Stimulated activated naive CD8-positive, alpha-beta T cell treated with anti-CD3 and anti-CD28 coated beads, Interleukin-15, amount 100 ng/mL, for 72 hours (primary cell): ENCODE data around the gene GLCCI1.
A peak's percentile ranks its signal among the peaks of the same experiment; 100 is the strongest.

ENCODE experiments used
- ATAC-seq: fragments of 150-1000 bp; cut with Tn5 transposase; 2 replicates; pipeline ENCODE4 v1.10.0; 2021; ENCODE audit warnings: mild to moderate bottlenecking, moderate library complexity
- DNase-seq, 2 donors: peaks; one replicate each; pipeline ENCODE4 v3.0.0; 2021 to 2022
- H3K27ac Mint-ChIP-seq, 2 donors: one replicate each; pipeline ENCODE4 v1.8.0; 2022; ENCODE audit warnings: mild to moderate bottlenecking in 2 of 2, mixed read lengths in 2 of 2, moderate library complexity in 2 of 2
- H3K27me3 Mint-ChIP-seq: one replicate; pipeline ENCODE4 v1.8.0; 2022; ENCODE audit warnings: mixed read lengths
- H3K4me1 Mint-ChIP-seq: one replicate; pipeline ENCODE4 v1.8.0; 2022; ENCODE audit warnings: mild to moderate bottlenecking, mixed read lengths
- H3K4me3 Mint-ChIP-seq, 2 donors: one replicate each; pipeline ENCODE4 v1.8.0; 2022; ENCODE audit warnings: mild to moderate bottlenecking in 2 of 2, mixed read lengths in 2 of 2, moderate library complexity in 1 of 2
- H3K9me3 Mint-ChIP-seq, 2 donors: one replicate each; pipeline ENCODE4 v1.8.0; 2022; ENCODE audit warnings: mixed read lengths in 2 of 2

GLCCI1 gene

GRCh38 chr7:8112685-8113084, 144.1 kb downstream of the GLCCI1 start:
- DNase-seq (no peak), ATAC-seq (no peak)
- peaks cover 55% of the 10 kb centered on the region for H3K4me1 Mint-ChIP-seq
- H3K27ac Mint-ChIP-seq: no peak overlapping the region
- peaks cover 0 to 14% of the 10 kb centered on the region in 2 donors for H3K9me3 Mint-ChIP-seq
- peaks cover 7% of the 10 kb centered on the region for H3K27me3 Mint-ChIP-seq
- no peak overlapping the region for H3K4me3 Mint-ChIP-seq

GRCh38 chr7:8113184-8113583, 144.6 kb downstream of the GLCCI1 start:
- Mint-ChIP-seq H3K4me1 (peaks cover 60% of the 10 kb centered on the region), H3K27me3 (peaks cover 7% of the 10 kb centered on the region), H3K4me3 (no peak overlapping the region), H3K9me3 (peaks cover 0 to 14% of the 10 kb centered on the region in 2 donors), H3K27ac (peak overlapping the region in 1 of 2 donors; percentile 27)
- ATAC-seq (no peak), DNase-seq (no peak)

GRCh38 chr7:8114175-8114574, 145.6 kb downstream of the GLCCI1 start:
- H3K4me3 Mint-ChIP-seq: peak overlapping the region in 1 of 2 donors; percentile 14
- no peak for DNase-seq

GRCh38 chr7:8115547-8116402, 147.2 kb downstream of the GLCCI1 start:
- H3K27ac Mint-ChIP-seq: no peak overlapping the region
- ATAC-seq (peak; percentile 84), DNase-seq (peak; percentile 37 to 44)
- H3K27me3 Mint-ChIP-seq: peaks cover 7% of the 10 kb centered on the region
- H3K4me1 Mint-ChIP-seq: peaks cover 76% of the 10 kb centered on the region
- peaks cover 0 to 14% of the 10 kb centered on the region in 2 donors for H3K9me3 Mint-ChIP-seq
- H3K4me3 Mint-ChIP-seq: peak overlapping the region in 1 of 2 donors; percentile 6

More at GRCh38 chr7:8114175-8114574, 145.6 kb downstream of the GLCCI1 start:
- Mint-ChIP-seq H3K27ac (no peak overlapping the region), H3K9me3 (peaks cover 0 to 14% of the 10 kb centered on the region in 2 donors), H3K4me1 (peaks cover 67% of the 10 kb centered on the region), H3K27me3 (peaks cover 7% of the 10 kb centered on the region)
- ATAC-seq: peak; percentile 58

- DNase-seq (no peak), ATAC-seq (peak; percentile 51)
- H3K9me3 Mint-ChIP-seq: peaks cover 0 to 14% of the 10 kb centered on the region in 2 donors
- H3K27me3 Mint-ChIP-seq: no peaks in the 10 kb centered on the region
- no peak overlapping the region for H3K4me3 Mint-ChIP-seq
- H3K27ac Mint-ChIP-seq: no peak overlapping the region
- H3K4me1 Mint-ChIP-seq: peaks cover 84% of the 10 kb centered on the region
Observed at GRCh38 chr7:8117195-8117594, 148.6 kb downstream of the GLCCI1 start.

GRCh38 chr7:8119262-8119661, 150.7 kb downstream of the GLCCI1 start:
- Mint-ChIP-seq H3K27ac (no peak overlapping the region), H3K9me3 (peaks cover 0 to 14% of the 10 kb centered on the region in 2 donors), H3K4me1 (peaks cover 81% of the 10 kb centered on the region), H3K27me3 (no peaks in the 10 kb centered on the region), H3K4me3 (no peak overlapping the region)
- ATAC-seq (no peak), DNase-seq (no peak)

GRCh38 chr7:8120390-8121058, 151.9 kb downstream of the GLCCI1 start:
- H3K4me1 Mint-ChIP-seq: peaks cover 81% of the 10 kb centered on the region
- no peak overlapping the region for H3K4me3 Mint-ChIP-seq
- H3K27ac Mint-ChIP-seq: no peak overlapping the region

GRCh38 chr7:8121243-8121642, 152.6 kb downstream of the GLCCI1 start:
- Mint-ChIP-seq H3K4me3 (no peak overlapping the region), H3K4me1 (peaks cover 81% of the 10 kb centered on the region), H3K27ac (peak overlapping the region in 1 of 2 donors; percentile 57), H3K27me3 (no peaks in the 10 kb centered on the region), H3K9me3 (peaks cover 0 to 9% of the 10 kb centered on the region in 2 donors)
- no peak for ATAC-seq
- DNase-seq: no peak

More at GRCh38 chr7:8120390-8121058, 151.9 kb downstream of the GLCCI1 start:
- Mint-ChIP-seq H3K9me3 (peaks cover 0 to 14% of the 10 kb centered on the region in 2 donors), H3K27me3 (no peaks in the 10 kb centered on the region)
- ATAC-seq (no peak), DNase-seq (no peak)

GRCh38 chr7:8125680-8126444, 157.3 kb downstream of the GLCCI1 start:
- ATAC-seq (peak; percentile 96), DNase-seq (peak; percentile 80 to 90)
- no peaks in the 10 kb centered on the region for H3K9me3 Mint-ChIP-seq
- peaks cover 89% of the 10 kb centered on the region for H3K4me1 Mint-ChIP-seq
- peak overlapping the region; percentile 70 for H3K4me3 Mint-ChIP-seq
- H3K27me3 Mint-ChIP-seq: no peaks in the 10 kb centered on the region
- peak overlapping the region; percentile 9 to 91 for H3K27ac Mint-ChIP-seq

GRCh38 chr7:8126601-8127167, 158.1 kb downstream of the GLCCI1 start:
- Mint-ChIP-seq H3K4me3 (peak overlapping the region; percentile 70), H3K27me3 (no peaks in the 10 kb centered on the region), H3K4me1 (peaks cover 89% of the 10 kb centered on the region), H3K27ac (peak overlapping the region; percentile 85 to 91), H3K9me3 (no peaks in the 10 kb centered on the region)
- DNase-seq (no peak), ATAC-seq (no peak)

GRCh38 chr7:8128449-8129317, 160.1 kb downstream of the GLCCI1 start:
- peaks cover 95% of the 10 kb centered on the region for H3K4me1 Mint-ChIP-seq
- ATAC-seq: no peak
- no peaks in the 10 kb centered on the region for H3K9me3 Mint-ChIP-seq
- peak overlapping the region; percentile 28 to 37 for H3K4me3 Mint-ChIP-seq
- H3K27ac Mint-ChIP-seq: peak overlapping the region in 1 of 2 donors; percentile 55
- DNase-seq: no peak
- H3K27me3 Mint-ChIP-seq: no peaks in the 10 kb centered on the region

GRCh38 chr7:8129318-8129659, 160.7 kb downstream of the GLCCI1 start:
- no peak for DNase-seq
- Mint-ChIP-seq H3K9me3 (no peaks in the 10 kb centered on the region), H3K4me3 (peak overlapping the region in 1 of 2 donors; percentile 20), H3K27me3 (no peaks in the 10 kb centered on the region), H3K4me1 (peaks cover 99% of the 10 kb centered on the region), H3K27ac (peak overlapping the region in 1 of 2 donors; percentile 21)
- no peak for ATAC-seq

- ATAC-seq (no peak), DNase-seq (no peak)
- Mint-ChIP-seq H3K4me3 (no peak overlapping the region), H3K9me3 (no peaks in the 10 kb centered on the region), H3K27ac (no peak overlapping the region), H3K4me1 (peaks cover 97% of the 10 kb centered on the region), H3K27me3 (no peaks in the 10 kb centered on the region)
Observed at GRCh38 chr7:8130663-8131062, 162.1 kb downstream of the GLCCI1 start.
